Prostate gland (tissue), 2 donors: ENCODE data around the gene WDR20. TPM values are rescaled to one million over a fixed set of nuclear protein-coding genes. Genes with fewer than 3 reads are reported as not detected.

ENCODE experiments used
- DNase-seq: peaks from one replicate; pipeline ENCODE4 v3.0.0-alpha.2; 2019; ENCODE audit warnings: low spot score
- H3K27ac ChIP-seq, 2 donors: fragments of 200-600 bp; sonication (generic); 2 replicates each; pipeline ENCODE4 v1.5.1; 2017 to 2019
- H3K27me3 ChIP-seq: fragments of 200-600 bp; sonication (generic); replicated peaks from 2 replicates; pipeline ENCODE4 v1.5.1; 2019; ENCODE audit not compliant: insufficient read depth
- H3K36me3 ChIP-seq, 2 donors: fragments of 200-600 bp; sonication (generic); 1 replicate in 1 of 2; 2 replicates in 1 of 2; pipeline versions ENCODE4 v1.5.1 to v1.8.1; 2017 to 2019
- H3K4me1 ChIP-seq: fragments of 200-600 bp; sonication (generic); replicated peaks from 2 replicates; pipeline ENCODE4 v1.5.1; 2019
- H3K4me3 ChIP-seq, 2 donors: fragments of 200-600 bp; sonication (generic); 2 replicates each; pipeline ENCODE4 v1.5.1; 2017 to 2019
- H3K9me3 ChIP-seq: fragments of 200-600 bp; sonication (generic); 2 replicates; pipeline ENCODE4 v1.5.1; 2017
- POLR2A ChIP-seq: fragments of 450-650 bp; IDR thresholded peaks from one replicate; pipeline ENCODE4 v1.6.1; 2016; ENCODE audit warnings: antibody characterized with exemption, mild to moderate bottlenecking
- POLR2AphosphoS5 ChIP-seq: sonication (generic); formaldehyde crosslinking; IDR thresholded peaks from one replicate; pipeline ENCODE4 v1.6.1; 2017; ENCODE audit warnings: antibody characterized with exemption
- WGBS: methylation state at CpG from one replicate; pipeline ENCODE4 v1.1.5; 2018; 5-methylcytosine and 5-hydroxymethylcytosine counted together
- intact Hi-C: fragments of 100-400 bp; cut with DNase I; formaldehyde crosslinking; loops from one replicate; pipeline ENCODE4 v1.14.2; 2022
- total RNA-seq, 2 donors: library from RNA; depleted of rRNA; stranded (reverse); fragments of >200 nt; gene quantifications; one replicate each; pipeline ENCODE4 v1.1.0, GENCODE V29; 2016
- TF ChIP-seq, protein P1 (sequence below), 4 experiments: fragments of 200-600 bp in 2 of 4; fragments of 450-650 bp in 2 of 4; sonication (generic) in 2 of 4; IDR thresholded peaks; 1 replicate in 3 of 4; 2 replicates in 1 of 4; pipeline ENCODE4 v1.5.1; 2016 to 2019; ENCODE audit warnings: antibody characterized with exemption in 4 of 4, mild to moderate bottlenecking in 2 of 4, moderate library complexity in 2 of 4

WDR20 gene
- total RNA-seq, 2 donors from 2014 or later: 36.6 to 38.6 TPM

DNA sequence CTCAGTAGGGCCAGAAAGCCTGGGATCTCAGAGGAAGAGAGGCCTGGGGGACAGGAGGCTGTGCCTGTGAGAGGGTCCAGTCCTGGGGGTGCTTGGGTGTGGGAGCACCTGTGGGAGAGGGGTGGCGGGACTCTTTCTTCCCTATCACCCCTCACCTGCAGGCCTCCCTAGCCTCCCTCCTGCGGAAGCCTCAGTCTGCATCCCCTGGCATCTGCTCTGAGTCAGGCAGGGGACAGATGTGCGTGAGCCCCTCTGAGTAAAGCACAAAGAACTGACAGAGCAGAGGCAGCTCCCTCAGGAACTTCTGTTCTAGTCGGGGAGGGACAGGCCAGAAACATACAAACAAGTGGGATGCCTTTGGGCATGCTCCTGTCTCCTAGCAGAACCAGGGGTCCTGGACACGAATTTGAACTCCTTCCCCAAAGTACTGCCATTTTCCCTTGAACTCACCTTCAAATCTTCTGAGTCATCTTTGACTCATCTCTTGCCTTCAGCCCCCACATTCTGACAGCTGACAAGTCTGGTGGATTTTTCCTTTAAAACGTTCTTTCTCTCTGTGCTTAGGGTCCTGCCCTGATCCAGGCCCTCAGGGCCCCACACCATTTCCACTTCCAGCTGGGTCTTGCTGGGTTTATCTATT, 44.3 kb upstream of the WDR20 start:
- intact Hi-C loops: loop anchor here (10.0 kb wide), 1 partner anchor 391 kb away; no protein-coding TSS in a partner anchor
- DNase-seq: no peak
- no peaks in the 10 kb centered on the region for H3K36me3 ChIP-seq
- H3K27me3 ChIP-seq: no peaks in the 10 kb centered on the region
- no peak overlapping the region for H3K4me3 ChIP-seq
- 82% methylated on average over 6 of the region's 6 CpGs for WGBS
- no peaks in the 10 kb centered on the region for H3K9me3 ChIP-seq
- no peak overlapping the region for H3K27ac ChIP-seq
- no peak for TF ChIP-seq POLR2AphosphoS5
- no peak for TF ChIP-seq POLR2A
- TF ChIP-seq, protein P1, sequence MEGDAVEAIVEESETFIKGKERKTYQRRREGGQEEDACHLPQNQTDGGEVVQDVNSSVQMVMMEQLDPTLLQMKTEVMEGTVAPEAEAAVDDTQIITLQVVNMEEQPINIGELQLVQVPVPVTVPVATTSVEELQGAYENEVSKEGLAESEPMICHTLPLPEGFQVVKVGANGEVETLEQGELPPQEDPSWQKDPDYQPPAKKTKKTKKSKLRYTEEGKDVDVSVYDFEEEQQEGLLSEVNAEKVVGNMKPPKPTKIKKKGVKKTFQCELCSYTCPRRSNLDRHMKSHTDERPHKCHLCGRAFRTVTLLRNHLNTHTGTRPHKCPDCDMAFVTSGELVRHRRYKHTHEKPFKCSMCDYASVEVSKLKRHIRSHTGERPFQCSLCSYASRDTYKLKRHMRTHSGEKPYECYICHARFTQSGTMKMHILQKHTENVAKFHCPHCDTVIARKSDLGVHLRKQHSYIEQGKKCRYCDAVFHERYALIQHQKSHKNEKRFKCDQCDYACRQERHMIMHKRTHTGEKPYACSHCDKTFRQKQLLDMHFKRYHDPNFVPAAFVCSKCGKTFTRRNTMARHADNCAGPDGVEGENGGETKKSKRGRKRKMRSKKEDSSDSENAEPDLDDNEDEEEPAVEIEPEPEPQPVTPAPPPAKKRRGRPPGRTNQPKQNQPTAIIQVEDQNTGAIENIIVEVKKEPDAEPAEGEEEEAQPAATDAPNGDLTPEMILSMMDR (IDR thresholded peaks at IDR 0.05): no peak
- peaks cover 5% of the 10 kb centered on the region for H3K4me1 ChIP-seq

DNA sequence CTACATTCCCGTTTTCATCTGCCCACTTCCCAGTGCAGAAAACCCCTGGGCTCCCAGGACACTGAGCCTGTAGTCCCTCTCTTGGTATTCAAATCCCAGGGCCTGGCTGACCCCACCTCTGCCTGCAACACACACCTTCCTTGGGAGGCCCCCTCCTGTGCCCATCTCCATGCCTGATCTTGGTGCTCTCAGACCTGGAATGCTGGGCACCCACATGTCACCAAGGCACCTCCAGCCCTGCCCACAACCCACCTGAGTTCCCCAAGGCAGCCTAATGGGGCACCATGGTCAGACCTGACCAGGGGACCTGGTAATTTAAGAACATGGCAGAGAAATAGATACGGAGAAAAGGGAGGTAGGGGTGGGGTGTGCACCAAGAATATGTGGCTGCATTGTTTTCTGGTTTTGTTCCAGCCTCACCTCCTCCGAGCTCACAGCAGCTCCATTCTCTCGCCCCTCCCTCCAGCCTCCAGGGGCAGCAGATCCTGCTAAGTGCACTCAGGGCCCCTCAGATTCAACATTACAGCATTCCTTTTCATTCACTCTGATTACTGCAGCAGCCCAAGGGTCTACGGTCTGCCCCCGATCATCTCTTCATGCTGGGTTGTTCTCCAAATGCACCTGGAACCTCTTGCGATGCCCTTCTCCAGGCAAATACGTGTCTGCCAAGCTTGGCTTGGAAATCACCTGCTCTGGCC, 43.7 kb upstream of the WDR20 start:
- peaks cover 5% of the 10 kb centered on the region for H3K4me1 ChIP-seq
- no peaks in the 10 kb centered on the region for H3K36me3 ChIP-seq
- H3K27me3 ChIP-seq: no peaks in the 10 kb centered on the region
- H3K4me3 ChIP-seq: no peak overlapping the region
- DNase-seq: no peak
- H3K9me3 ChIP-seq: no peaks in the 10 kb centered on the region
- 28% methylated on average over 8 of the region's 8 CpGs for WGBS
- H3K27ac ChIP-seq: no peak overlapping the region
- intact Hi-C loops: loop anchor here (10.0 kb wide), 1 partner anchor 391 kb away; no protein-coding TSS in a partner anchor
- TF ChIP-seq, protein P1 (IDR thresholded peaks at IDR 0.05): no peak
- TF ChIP-seq POLR2A (no peak), POLR2AphosphoS5 (no peak)

DNA sequence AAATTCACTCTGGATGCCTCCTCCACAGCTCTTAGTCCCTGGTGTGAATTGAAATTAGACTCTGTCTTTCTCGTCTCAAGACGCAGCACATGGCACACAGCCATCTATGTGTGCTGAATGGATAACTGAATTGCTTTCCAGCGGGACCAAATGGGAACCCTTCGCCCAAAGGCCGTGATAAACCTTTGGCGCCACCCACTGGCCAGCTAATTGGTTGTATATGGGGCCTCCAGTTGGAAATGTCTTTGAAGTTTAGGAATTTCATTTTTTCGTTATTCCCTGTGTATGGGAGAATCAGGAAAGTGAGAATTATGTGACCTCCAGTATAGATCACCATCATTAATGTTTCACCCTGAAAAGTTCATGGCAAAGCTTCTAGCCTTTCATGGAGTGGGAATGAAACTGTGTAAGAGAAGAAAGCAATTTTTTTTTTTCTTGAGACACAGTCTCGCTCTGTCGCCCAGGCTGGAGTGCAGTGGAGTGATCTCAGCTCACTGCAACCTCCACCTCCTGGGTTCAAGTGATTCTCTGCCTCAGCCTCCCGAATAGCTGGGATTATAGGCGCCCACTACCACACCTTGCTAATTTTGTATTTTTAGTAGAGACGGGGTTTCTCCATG, 43.0 kb upstream of the WDR20 start:
- TF ChIP-seq, protein P1 (IDR thresholded peaks at IDR 0.05): peak; percentile 35 to 87 (median 80)
- TF ChIP-seq POLR2AphosphoS5 (peak; percentile 81), POLR2A (no peak)
- Histone ChIP-seq H3K27ac (no peak overlapping the region), H3K4me1 (peaks cover 5% of the 10 kb centered on the region), H3K4me3 (no peak overlapping the region), H3K36me3 (no peaks in the 10 kb centered on the region), H3K9me3 (no peaks in the 10 kb centered on the region), H3K27me3 (no peaks in the 10 kb centered on the region)
- intact Hi-C loops: loop anchor here (10.0 kb wide), 1 partner anchor 392 kb away; no protein-coding TSS in a partner anchor
- 31% methylated on average over 12 of the region's 12 CpGs for WGBS
- peak; percentile 87 for DNase-seq

DNA sequence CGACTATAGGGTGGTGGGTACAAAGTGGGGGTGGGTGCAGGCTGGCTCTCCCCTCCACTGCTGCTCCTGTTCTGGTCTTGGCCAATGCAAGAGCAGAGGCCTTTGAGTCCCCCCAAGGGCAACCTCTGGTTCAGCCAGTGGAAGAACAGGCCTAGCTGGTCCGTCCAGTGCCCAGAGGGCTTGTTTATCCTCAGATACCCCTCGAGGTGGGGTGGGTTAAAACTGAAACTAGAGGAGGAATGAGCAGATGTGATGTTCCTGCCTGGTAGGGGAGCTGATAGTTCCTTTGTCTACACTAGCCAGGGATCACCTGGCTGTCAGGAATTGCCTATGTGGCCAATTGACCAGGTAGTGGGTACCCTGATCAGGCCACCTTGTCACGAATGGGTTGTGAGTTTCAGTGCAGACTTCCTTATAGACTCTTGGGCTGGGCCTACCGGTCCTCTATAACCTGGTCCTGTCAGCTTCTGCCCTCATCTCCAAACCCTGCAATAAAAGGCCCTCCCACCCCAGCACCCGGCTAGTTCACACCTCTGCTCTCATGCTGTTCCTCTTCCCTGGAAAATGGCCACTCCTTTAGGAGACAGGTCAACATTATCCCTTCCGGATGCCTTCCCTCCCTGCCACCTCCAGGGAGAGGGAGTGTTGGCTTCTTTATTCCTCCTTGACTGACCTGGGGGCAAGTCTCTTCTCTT, 42.1 kb upstream of the WDR20 start:
- Histone ChIP-seq H3K27me3 (no peaks in the 10 kb centered on the region), H3K4me3 (no peak overlapping the region), H3K4me1 (peaks cover 5% of the 10 kb centered on the region), H3K36me3 (no peaks in the 10 kb centered on the region), H3K9me3 (no peaks in the 10 kb centered on the region), H3K27ac (peak overlapping the region in 1 of 2 donors; percentile 7)
- TF ChIP-seq POLR2A (no peak), POLR2AphosphoS5 (no peak)
- TF ChIP-seq, protein P1 (IDR thresholded peaks at IDR 0.05): no peak
- DNase-seq: no peak
- intact Hi-C loops: loop anchor here (10.0 kb wide), 1 partner anchor 393 kb away; no protein-coding TSS in a partner anchor
- 46% methylated on average over 7 of the region's 7 CpGs for WGBS
